Neuron (in vitro differentiated cells): ENCODE measurements around the gene HS6ST3.
A peak's percentile ranks its signal among the peaks of the same experiment; 100 is the strongest.
"Not testable (repeated sequence)": the region's sequence is repeated elsewhere in the genome, so short reads cannot be mapped to it uniquely, and the experiment has no call there.

ENCODE experiments used
- H2AFZ ChIP-seq: one replicate; pipeline ENCODE4 v1.6.1; 2013; ENCODE audit warnings: low read depth, mild to moderate bottlenecking, inconsistent platforms, low read length, moderate library complexity
- H3K27me3 ChIP-seq: one replicate; pipeline ENCODE4 v1.6.1; 2013; ENCODE audit warnings: low read length; ENCODE audit not compliant: insufficient read depth
- H3K36me3 ChIP-seq: one replicate; pipeline ENCODE4 v1.6.1; 2013; ENCODE audit warnings: low read length; ENCODE audit not compliant: insufficient read depth
- H3K4me1 ChIP-seq: one replicate; pipeline ENCODE4 v1.6.1; 2013; ENCODE audit warnings: low read length; ENCODE audit not compliant: insufficient read depth
- H3K4me3 ChIP-seq: 2 replicates; pipeline ENCODE4 v1.5.1; 2013; ENCODE audit warnings: mild to moderate bottlenecking, low read length, moderate library complexity
- H3K9me3 ChIP-seq: one replicate; pipeline ENCODE4 v1.6.1; 2013; ENCODE audit warnings: low read length

The HS6ST3 gene

GRCh38 chr13:96089749-96090239 is at the start of gene HS6ST3:
Gene HS6ST3, plus strand, starts transcription at chr13:96090107.
- H3K27me3 ChIP-seq, result peaks cover 72% of the 10 kb centered on the region
- peaks cover 19% of the 10 kb centered on the region for H3K4me1 ChIP-seq
- H3K36me3 ChIP-seq, result no peaks in the 10 kb centered on the region
- H2AFZ ChIP-seq, result peak within 1 kb of the TSS; percentile 91
- H3K9me3 ChIP-seq, result no peaks in the 10 kb centered on the region
- peak within 1 kb of the TSS; percentile 52 for H3K4me3 ChIP-seq

DNA sequence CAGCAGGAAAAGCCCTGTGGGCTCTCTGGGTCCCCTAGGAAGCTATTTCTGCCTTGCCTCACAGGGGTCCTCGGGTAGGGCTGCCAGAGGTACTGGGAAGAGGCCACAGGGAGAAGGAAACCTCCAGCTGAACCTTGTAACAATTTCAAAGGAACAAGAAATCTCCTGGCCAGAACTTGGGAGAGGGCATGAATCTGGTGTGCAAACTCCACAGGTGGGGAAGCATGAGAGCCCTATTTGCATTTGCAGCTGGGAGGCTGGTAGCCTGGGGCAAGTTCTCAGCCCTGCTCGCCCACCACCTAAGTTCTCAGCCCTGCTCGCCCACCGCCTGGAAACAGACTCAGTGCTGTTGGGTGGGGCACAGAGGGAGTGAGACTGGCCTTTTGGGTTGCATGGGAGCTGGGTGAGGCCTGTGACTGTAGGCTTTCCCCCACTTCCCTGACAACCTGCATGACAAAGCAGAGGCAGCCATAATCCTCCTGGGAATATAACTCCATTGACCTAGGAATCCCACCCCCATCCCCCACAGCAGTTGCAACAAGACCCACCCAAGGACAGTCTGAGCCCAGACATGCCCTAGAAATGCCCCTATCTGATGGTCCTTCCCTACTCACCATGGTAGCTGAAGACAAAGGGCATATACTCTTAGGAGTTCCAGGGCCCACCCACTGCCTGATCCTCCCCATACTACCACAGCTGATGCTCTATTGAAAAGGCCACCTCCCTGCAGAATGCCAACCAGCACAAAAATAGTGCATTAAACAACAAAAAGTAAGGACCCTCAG is 48.4 kb upstream of the HS6ST3 start:
- Histone ChIP-seq H3K36me3 (no peaks in the 10 kb centered on the region), H2AFZ (no peak overlapping the region), H3K27me3 (no peaks in the 10 kb centered on the region), H3K4me1 (peaks cover 10% of the 10 kb centered on the region), H3K9me3 (peaks cover 2% of the 10 kb centered on the region), H3K4me3 (no peak overlapping the region)

DNA sequence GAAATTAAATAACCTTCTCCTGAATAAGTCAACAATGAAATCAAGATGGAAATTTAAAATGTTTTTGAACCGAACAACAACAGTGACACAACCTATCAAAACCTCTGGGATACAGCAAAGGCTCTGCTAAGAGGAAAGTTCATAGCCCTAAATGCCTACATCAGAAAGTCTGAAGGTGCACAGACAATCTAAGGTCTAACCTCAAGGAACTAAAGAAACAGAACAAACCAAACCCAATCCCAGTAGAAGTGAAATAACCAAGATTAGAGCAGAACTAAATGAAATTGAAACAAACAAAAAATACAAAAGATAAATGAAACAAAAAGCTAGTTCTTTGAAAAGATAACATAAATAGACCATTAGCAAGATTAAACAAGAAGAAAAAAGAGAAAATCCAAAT is 45.7 kb upstream of the HS6ST3 start:
- no peaks in the 10 kb centered on the region for H3K36me3 ChIP-seq

DNA sequence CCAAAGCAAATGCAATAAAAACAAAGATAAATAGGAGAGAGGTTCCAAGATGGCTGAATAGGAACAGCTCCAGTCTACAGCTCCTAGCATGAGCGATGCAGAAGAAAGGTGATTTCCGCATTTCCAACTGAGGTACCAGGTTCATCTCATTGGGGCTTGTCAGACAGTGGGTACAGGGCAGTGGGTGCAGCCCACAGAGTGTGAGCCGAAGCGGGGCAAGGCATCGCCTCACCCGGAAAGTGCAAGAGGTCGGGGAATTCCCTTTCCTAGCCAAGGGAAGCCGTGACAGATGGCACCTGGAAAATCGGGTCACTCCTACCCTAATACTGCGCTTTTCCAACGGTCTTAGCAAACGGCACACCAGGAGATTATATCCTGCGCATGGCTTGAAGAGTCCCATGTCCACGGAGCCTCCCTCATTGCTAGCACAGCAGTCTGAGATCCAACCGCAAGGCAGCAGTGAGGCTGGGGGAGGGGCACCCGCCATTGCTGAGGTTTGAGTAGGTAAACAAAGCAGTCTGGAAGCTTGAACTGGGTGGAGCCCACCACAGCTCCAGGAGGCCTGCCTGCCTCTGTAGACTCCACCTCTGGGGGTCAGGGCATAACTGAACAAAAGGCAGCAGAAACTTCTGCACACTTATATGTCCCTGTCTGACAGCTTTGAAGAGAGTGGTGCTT is 43.3 kb upstream of the HS6ST3 start:
- not testable (repeated sequence) for H3K9me3 ChIP-seq, H3K36me3 ChIP-seq, H3K4me3 ChIP-seq, H3K4me1 ChIP-seq, H2AFZ ChIP-seq, H3K27me3 ChIP-seq

More for the DNA sequence above, 45.7 kb upstream of the HS6ST3 start:
- peaks cover 7% of the 10 kb centered on the region for H3K9me3 ChIP-seq
- H3K4me1 ChIP-seq, result peaks cover 4% of the 10 kb centered on the region
- no peak overlapping the region for H2AFZ ChIP-seq
- no peak overlapping the region for H3K4me3 ChIP-seq
- H3K27me3 ChIP-seq, result no peaks in the 10 kb centered on the region

DNA sequence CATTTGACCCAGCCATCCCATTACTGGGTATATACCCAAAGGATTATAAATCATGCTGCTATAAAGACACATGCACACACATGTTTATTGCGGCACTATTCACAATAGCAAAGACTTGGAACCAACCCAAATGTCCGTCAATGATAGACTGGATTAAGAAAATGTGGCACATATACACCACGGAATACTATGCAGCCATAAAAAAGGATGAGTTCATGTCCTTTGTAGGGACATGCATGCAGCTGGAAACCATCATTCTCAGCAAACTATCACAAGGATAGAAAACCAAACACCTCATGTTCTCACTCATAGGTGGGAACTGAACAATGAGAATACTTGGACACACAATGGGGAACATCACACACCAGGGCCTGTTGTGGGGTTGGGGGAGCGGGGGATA is 39.0 kb upstream of the HS6ST3 start:
- not testable (repeated sequence) for H3K4me1 ChIP-seq, H3K9me3 ChIP-seq, H2AFZ ChIP-seq, H3K36me3 ChIP-seq, H3K4me3 ChIP-seq, H3K27me3 ChIP-seq

DNA sequence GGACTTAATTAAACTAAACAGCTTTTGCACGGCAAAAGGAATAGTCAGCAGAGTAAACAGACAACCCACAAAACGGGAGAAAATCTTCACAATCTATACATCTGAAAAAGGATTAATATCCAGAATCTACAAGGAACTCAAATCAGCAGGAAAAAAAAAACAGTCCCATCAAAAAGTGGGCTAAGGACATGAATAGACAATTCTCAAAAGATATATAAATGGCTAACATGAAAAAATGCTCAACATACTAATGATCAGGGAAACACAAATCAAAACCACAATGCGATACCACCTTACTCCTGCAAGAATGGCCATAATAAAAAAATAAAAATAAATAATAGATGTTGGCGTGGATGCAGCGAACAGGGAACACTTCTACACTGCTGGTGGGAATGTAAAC is 38.4 kb upstream of the HS6ST3 start:
- H3K4me3 ChIP-seq, result peak overlapping the region; percentile 88
- not testable (repeated sequence) for H3K27me3 ChIP-seq, H2AFZ ChIP-seq, H3K4me1 ChIP-seq, H3K36me3 ChIP-seq, H3K9me3 ChIP-seq

DNA sequence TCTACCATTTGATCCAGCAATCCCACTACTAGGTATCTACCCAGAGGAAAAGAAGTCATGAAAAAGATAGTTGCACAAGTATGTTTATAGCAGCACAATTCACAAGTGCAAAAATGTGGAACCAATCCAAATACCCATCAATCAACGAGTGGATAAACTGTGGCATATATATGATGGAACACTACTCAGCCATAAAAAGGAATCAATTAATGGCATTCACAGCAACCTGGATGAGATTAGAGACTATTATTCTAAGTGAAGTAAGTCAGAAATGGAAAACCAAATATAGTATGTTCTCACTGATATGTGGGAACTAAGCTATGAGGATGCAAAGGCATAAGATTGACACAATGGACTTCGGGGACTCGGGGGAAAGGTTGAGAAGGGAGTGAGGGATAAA is 38.0 kb upstream of the HS6ST3 start:
- not testable (repeated sequence) for H3K9me3 ChIP-seq, H3K4me1 ChIP-seq, H3K36me3 ChIP-seq, H2AFZ ChIP-seq, H3K27me3 ChIP-seq
- H3K4me3 ChIP-seq, result peak overlapping the region; percentile 88

DNA sequence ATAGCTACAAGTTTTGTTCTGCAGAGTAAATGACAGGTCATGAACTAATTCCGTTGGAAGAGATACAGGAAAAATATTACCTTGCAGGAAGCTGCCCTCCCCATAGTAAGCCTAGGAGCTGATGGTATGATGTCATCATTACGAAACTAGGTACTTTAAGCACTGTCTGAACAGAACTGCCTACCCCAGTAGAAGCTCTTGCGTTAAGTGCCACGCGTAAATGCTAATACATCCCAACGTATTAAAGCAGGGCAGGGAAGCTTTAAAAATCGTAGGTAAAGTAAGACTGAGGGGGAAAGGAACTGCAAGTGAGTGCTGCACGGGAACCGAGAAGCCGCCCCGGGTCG is 37.3 kb upstream of the HS6ST3 start:
- Histone ChIP-seq H3K36me3 (no peaks in the 10 kb centered on the region), H3K4me1 (peaks cover 6% of the 10 kb centered on the region), H3K4me3 (peak overlapping the region; percentile 88), H3K27me3 (no peaks in the 10 kb centered on the region), H2AFZ (peak overlapping the region; percentile 92), H3K9me3 (no peaks in the 10 kb centered on the region)

- Histone ChIP-seq H3K27me3 (no peaks in the 10 kb centered on the region), H3K4me1 (peaks cover 6% of the 10 kb centered on the region), H2AFZ (peak within 1 kb of the TSS; percentile 92), H3K9me3 (no peaks in the 10 kb centered on the region), H3K4me3 (peak within 1 kb of the TSS; percentile 88), H3K36me3 (no peaks in the 10 kb centered on the region)
Observed at GRCh38 chr13:96053003-96053703, 36.8 kb upstream of the HS6ST3 start, which contains the start of gene UGGT2. Gene UGGT2, minus strand, starts transcription at chr13:96053401. Its CDS starts 89 bp downstream, at chr13:96053312.

GRCh38 chr13:96065849-96066248 is 24.1 kb upstream of the HS6ST3 start:
- no peaks in the 10 kb centered on the region for H3K36me3 ChIP-seq
- H3K4me1 ChIP-seq, result no peaks in the 10 kb centered on the region
- no peak overlapping the region for H2AFZ ChIP-seq
- H3K4me3 ChIP-seq, result no peak overlapping the region
- H3K9me3 ChIP-seq, result no peaks in the 10 kb centered on the region
- H3K27me3 ChIP-seq, result peaks cover under 1% of the 10 kb centered on the region

DNA sequence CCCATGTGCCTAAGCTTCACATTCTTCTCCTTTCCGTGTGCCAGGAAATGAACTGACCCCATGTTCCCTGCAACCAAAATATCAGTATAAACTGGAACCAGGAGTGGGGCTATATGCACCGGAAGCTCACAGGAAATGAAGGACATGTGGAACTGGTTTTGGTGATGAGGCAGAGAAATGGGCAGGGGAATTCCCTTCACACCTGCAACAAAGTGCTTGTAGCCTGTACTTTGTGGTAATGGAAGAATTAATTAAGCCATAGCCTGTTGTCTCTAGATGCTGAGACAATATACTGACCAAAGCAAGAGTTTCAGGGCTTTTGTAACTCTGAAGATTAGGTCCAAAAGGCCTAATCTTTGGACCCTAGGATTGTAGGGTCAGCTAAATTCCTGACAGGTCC is 21.2 kb upstream of the HS6ST3 start:
- no peak overlapping the region for H3K4me3 ChIP-seq
- H3K9me3 ChIP-seq, result no peaks in the 10 kb centered on the region
- H3K27me3 ChIP-seq, result peaks cover 5% of the 10 kb centered on the region
- H2AFZ ChIP-seq, result no peak overlapping the region
- H3K36me3 ChIP-seq, result no peaks in the 10 kb centered on the region
- H3K4me1 ChIP-seq, result no peaks in the 10 kb centered on the region

- Histone ChIP-seq H3K4me1 (no peaks in the 10 kb centered on the region), H2AFZ (no peak overlapping the region), H3K9me3 (no peaks in the 10 kb centered on the region), H3K36me3 (no peaks in the 10 kb centered on the region), H3K27me3 (peaks cover 5% of the 10 kb centered on the region), H3K4me3 (no peak overlapping the region)
Observed at GRCh38 chr13:96071504-96071903, 18.4 kb upstream of the HS6ST3 start.

DNA sequence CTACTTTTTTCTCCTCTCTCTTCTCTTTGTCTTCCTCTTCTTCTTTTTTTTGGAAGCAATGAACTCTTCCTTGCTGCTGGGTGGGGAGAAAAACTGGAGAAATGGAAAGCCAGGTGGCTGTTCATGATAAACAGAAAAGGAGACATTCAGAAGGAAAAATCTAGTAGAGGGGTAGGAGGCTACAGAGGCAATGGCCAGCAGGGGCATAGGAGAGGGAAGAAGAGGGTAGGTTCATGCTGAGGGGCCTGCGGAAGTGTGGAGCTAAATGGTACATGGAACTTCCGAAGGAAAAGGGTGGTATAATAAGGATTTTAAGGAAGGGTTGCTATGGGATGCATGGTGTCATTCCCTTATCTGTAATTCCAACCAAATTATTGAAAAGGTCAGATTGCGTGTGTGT is 17.5 kb upstream of the HS6ST3 start:
- H3K4me3 ChIP-seq, result no peak overlapping the region
- H3K9me3 ChIP-seq, result no peaks in the 10 kb centered on the region
- peaks cover 9% of the 10 kb centered on the region for H3K27me3 ChIP-seq
- H3K36me3 ChIP-seq, result no peaks in the 10 kb centered on the region
- H2AFZ ChIP-seq, result no peak overlapping the region
- no peaks in the 10 kb centered on the region for H3K4me1 ChIP-seq
